HG03097 (cell line): ENCODE results near the gene CACNA1I.

Experiments
- ATAC-seq: cut with Tn5 transposase; IDR thresholded peaks from one replicate; pipeline ENCODE4 v1.9.1; 2021; ENCODE audit not compliant: unreplicated experiment, low FRiP score

CACNA1I gene

GRCh38 chr22:39664485-39665200 lies 94.1 kb downstream of the CACNA1I start:
- no peak for ATAC-seq

- ATAC-seq, result no peak
Observed at GRCh38 chr22:39665229-39665628, 94.7 kb downstream of the CACNA1I start.

DNA sequence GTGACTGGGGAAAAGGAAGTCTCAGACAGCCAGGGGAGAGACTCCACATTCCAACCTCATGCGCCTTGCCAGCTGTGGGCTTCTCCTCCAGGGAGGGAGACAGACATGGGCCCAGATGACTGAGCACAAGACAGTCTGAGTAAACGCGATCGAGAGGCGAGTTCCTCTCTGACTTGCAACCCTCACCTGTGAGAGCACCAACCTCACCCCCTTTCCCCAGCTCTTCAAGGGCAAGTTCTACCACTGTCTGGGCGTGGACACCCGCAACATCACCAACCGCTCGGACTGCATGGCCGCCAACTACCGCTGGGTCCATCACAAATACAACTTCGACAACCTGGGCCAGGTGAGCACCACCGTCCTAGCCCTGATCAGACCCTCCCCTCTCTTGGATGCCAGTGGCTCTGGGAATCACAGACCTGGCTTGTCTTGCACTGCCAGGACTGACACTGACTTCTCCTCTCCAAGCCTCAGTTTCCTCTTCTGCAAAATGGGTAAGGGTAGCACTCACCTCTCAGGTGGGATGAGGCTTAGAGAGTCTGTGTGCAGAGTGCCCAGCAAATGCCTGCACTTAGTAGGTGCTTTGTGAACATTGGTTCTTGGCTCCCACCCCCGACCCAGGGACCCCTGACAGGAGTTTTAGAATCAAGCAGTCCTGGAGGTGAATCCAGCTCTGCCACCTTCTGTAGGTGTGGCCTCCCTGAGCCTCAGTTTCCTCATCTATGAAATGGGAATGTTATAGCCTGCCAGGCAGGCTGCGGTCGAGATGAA lies 95.3 kb downstream of the CACNA1I start:
- ATAC-seq, result no peak

DNA sequence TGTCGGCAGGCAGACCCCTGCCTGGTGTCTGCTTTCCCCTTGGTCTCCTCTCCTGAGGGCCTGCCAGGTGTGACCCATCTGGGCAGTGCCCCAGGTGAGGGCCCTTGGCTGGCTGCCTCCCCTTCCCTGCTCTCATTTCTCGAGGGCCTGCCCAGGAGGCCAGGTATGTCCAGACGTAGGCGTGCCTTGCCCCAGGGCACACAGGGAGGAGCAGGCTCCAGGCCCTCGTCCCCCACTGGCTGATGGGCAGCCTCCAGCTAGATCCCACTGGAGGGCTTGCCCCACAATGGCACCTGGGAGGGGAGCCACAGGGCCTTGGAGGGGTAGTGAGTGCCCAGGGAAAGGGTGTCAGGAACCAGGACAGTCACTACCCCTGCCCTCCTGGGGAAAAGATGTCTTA lies 95.9 kb downstream of the CACNA1I start:
- ATAC-seq, result no peak

GRCh38 chr22:39666926-39667325 lies 96.4 kb downstream of the CACNA1I start:
- ATAC-seq, result no peak

DNA sequence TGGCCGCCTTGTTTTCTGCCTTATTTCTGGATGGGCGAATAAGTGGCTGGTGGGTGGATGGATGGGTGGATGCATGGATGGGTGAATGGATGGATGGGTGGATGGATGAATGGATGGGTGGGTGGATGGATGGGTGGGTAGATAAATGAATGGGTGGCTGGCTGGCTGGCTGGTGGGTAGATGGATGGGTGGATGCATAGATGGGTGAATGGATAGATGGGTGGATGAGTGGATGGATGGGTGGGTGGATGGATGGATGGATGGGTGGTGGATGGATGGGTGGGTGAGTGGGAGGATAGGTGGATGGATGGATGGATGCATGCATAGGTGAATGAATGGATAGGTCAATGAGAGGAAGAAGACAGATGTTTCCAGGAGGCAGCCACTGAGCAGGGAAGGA lies 98.9 kb downstream of the CACNA1I start:
- no peak for ATAC-seq

- no peak for ATAC-seq
Observed at GRCh38 chr22:39671936-39672335, 101.4 kb downstream of the CACNA1I start.

DNA sequence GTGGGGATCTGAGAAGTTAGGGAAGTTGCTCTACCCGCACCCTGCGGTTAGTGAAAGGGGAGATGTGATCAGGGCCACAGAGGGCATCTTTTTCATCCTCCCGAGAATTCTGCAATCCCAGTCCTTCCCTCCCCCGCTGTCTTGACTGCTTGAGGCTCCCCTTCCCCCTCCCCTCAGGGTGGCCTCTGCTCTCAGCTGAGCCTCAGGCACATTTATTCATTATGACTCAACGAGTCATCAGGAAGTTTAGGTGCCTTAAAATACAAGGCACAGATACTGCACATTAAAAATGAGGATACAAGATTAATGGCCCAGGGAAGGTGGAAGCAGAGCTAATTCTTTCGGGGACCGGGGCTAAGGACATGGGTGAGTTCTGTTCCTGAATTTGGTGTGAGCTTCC lies 104.0 kb downstream of the CACNA1I start:
- no peak for ATAC-seq

- ATAC-seq, result no peak
Observed at GRCh38 chr22:39675947-39676346, 105.4 kb downstream of the CACNA1I start.

GRCh38 chr22:39677967-39678366 lies 107.4 kb downstream of the CACNA1I start:
- no peak for ATAC-seq

- no peak for ATAC-seq
Observed at GRCh38 chr22:39678862-39679490, 108.4 kb downstream of the CACNA1I start.

GRCh38 chr22:39679652-39680051 lies 109.1 kb downstream of the CACNA1I start:
- no peak for ATAC-seq

- ATAC-seq, result no peak
Observed at GRCh38 chr22:39680486-39680885, 109.9 kb downstream of the CACNA1I start.

DNA sequence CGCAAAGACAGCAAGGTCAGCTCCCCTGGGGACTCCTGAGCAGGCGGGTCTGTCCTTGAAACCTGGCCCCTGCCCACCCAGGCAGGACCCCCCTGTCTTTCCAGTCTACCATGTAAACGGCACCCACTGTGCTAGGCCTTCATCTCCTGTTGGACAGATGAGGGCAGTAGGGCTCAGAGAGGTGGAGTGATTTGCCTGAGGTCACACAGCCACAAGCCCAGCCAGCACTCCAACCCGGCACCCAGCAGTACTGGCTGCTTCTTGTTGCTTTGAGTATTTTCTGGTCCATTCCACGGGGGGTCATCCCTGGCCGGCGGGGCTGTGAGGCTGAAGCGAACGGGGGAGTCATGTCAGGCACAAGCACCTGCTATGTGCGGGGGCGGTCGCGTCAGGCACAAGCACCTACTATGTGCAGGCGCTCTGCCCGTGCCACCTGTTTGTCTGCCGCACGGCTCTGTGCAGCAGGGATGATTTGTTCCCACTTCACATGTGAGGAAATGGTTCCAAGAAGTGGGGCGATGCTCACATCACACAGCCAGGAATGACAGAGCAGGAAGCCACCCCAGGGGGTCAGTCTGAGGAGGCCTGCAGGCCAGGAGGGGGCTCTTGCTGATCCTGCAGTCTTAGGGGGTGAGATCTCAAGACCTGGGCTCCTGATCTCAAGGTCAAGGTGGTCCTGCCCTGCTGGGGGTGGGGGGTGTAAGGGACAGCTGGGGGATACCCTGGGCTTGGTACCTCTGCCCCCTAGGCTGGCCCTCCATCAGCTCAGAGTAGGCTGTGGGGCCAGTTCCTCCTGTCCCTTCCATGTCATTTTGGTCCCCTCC lies 110.7 kb downstream of the CACNA1I start:
- no peak for ATAC-seq

DNA sequence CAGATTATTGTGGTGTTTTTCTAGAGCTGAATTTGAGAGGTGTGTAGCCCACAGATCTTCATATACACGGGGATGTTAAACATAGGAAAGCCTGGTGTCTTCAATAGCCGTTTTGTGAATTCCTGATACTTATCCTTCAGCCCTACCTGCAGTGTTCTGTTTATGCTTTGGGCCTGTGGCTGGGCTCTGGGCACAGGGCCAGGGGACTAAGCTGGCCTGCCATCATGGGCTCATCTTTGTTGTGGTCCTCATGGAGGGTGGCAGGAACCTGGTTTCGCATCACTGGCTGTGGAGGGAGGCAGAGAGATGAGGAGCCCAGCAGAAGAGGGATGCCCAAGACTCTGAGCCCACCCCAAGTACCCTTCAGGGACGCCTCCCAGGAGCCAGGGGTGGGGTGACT lies 112.4 kb downstream of the CACNA1I start:
- no peak for ATAC-seq

DNA sequence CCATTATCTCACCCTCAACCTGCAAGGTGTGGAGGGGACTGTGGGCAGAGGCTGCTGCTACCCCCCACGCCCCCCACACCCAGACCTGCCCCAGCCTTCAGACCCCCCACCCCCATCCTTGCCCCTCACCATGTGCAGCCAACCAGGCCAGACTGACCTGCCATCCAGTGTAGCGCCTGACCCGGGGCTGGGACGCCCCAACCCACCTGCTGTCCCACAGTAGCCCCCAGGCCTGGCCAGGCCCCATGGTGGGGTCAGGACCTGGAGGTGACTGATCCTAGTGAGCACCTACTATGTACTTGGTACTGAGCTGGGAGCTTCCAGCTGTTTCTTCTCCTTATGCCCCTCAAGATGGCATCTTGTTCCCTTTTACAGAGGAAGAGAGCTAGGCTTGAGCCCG lies 113.1 kb downstream of the CACNA1I start:
- no peak for ATAC-seq

- ATAC-seq, result no peak
Observed at GRCh38 chr22:39684702-39685281, 114.2 kb downstream of the CACNA1I start.

- ATAC-seq, result no peak
Observed at GRCh38 chr22:39685336-39686177, 115.0 kb downstream of the CACNA1I start.

DNA sequence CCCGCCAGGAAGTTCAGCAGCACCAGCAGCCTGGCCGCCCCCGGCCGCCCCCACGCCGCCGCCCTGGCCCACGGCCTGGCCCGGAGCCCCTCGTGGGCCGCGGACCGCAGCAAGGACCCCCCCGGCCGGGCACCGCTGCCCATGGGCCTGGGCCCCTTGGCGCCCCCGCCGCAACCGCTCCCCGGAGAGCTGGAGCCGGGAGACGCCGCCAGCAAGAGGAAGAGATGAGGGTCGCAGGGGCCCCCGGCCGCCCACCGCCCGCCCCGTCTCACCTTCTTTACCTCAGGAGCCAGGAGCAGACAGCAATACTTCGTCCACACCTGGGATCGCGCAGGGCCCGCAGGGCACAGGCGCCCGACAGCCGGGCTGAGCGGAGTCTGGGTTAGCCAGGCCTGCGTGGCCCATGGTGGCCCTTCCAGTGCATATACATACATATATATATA lies 115.6 kb downstream of the CACNA1I start:
- no peak for ATAC-seq
